GM19035 (cell line): ENCODE results near the gene PLA2G3.
A peak's percentile ranks its signal among the peaks of the same experiment; 100 is the strongest.
"Not testable (repeated sequence)": the region's sequence is repeated elsewhere in the genome, so short reads cannot be mapped to it uniquely, and the experiment has no call there.

Source experiments
- ATAC-seq: cut with Tn5 transposase; IDR thresholded peaks from one replicate; pipeline ENCODE4 v1.9.1; 2021; ENCODE audit not compliant: unreplicated experiment

The PLA2G3 gene

GRCh38 chr22:31139866-31140716 is at the start of gene PLA2G3:
PLA2G3 (minus strand) TSS chr22:31140508; CDS start chr22:31140354, 154 bp downstream.
- ATAC-seq = no peak

DNA sequence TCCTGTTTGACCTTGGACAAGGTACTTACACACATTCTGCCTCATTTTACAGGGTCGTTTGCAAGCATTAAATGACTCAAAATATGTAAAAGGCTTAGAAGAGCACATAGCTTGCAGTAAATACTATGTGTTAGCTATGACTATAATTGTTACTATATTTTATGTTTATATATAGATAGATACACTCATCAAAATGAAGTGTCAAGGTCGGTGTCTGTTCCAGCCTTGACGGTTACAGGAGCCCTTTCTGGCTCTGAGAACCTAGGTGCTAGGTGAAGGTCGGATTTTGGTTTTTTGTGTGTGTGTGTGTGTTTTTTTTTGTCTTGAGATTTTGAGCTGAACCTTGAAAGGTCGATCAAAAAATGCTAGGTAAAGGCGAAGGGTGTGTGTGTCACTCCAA is 47.3 kb upstream of the PLA2G3 start:
- no peak for ATAC-seq

DNA sequence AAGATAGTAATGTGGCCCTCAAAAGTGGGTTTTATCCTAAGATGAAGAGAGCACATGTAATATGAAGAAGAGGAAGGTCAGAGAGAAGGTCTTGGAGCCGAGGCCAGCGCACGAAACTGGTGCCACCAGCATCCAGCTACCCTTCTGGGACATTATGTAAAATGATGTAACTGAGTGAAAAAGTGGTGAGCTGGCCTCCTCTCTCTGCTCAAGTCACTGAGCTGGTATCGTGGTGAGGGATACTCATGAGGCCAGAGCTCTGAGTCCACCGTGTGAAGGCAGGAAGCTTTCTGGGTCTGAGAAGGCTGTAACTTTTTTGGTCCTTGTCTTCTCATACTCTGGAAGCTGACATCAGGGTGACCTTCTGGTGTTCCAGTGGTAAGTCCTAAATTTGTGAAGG is 44.7 kb upstream of the PLA2G3 start:
- ATAC-seq = no peak

- no peak for ATAC-seq
Observed at GRCh38 chr22:31184015-31184414, 43.7 kb upstream of the PLA2G3 start.

DNA sequence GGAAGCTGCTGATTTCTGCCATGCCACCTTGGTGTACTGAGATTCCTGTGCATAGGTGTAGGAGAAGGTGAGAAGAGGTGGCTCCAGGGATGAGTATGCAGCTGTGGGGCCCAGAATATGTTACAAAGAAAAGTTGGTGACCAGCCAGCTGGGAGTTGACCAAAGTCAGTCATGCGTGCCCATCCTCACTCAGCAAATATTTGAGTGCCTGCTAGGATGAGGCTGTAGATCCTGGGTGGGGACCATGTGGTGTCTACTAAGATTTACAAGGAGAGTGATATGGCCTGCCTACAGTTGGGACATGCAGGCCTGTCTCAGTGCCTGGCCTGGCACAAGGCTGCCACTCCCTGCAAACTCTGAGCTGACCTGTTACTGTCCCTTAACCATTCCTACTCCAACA is 39.0 kb upstream of the PLA2G3 start:
- no peak for ATAC-seq

- no peak for ATAC-seq
Observed at GRCh38 chr22:31178859-31179258, 38.6 kb upstream of the PLA2G3 start.

DNA sequence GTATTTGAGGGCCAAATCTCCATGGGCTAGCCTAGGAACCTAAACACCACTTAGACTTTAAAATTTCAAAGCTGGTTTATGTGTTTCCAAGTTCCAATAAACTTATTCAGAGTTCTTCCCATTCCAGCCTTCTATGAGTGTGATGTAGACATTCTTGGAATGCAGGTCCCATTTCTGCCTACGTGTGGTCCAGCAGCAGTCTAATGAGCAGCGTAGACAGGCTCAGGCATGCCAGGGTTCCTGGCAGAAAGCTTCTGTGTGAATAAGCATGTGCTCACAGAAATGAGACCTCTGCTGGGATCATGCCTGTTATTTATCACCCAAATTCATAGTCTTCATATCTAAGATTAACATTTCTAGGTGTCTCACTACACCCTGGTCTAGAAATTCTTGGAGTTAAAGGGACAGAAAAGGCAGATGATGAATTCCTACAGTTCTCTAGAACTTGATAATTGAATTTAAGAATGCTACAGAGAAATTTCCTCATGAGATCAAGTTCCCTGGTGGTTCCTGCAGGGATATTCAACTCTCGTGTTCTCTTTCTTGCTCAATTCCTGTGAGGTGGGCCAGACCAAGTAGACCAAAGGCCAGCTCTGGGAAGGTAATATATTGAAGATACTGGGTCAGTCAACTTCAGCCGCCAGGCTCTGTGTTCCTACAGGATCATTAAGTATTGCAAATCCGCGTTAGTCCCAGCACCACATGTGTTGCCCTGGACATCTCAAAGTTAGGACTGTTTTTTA is 37.3 kb upstream of the PLA2G3 start:
- no peak for ATAC-seq

- ATAC-seq = no peak
Observed at GRCh38 chr22:31176923-31177322, 36.6 kb upstream of the PLA2G3 start.

DNA sequence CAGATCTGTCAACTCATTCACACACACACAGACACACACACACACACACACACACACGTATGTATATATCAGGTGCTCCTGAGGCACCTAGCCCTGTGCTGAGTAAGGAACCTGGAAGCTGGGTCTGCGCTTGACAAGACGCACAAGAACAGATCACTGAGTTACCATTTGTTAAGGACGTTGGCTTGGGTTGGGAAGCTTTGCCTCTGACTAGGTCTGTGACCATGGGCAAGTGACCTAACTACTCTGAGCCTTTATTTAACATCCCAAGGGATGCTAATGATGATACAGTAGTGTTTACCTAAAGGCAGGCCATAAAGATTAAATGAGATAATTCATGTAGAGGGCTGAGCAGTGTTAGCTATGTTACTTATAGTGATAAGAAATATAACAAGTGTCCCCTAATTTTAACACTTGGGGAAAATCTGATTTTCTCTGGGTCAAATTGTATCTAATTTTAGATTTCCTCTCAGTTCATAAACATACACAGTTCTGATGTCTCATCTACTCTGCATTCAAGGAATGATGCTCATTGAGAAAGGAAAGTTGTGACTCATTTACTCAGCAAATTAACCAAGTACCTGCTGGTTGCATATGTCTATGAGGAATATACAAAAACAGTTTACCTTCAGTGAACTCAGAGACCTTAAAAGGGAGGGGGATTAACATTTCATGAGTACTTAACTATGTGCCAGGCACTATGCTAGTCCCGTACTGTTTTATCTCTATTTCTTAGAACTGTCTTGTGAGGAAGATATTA is 33.3 kb upstream of the PLA2G3 start:
- ATAC-seq = no peak

DNA sequence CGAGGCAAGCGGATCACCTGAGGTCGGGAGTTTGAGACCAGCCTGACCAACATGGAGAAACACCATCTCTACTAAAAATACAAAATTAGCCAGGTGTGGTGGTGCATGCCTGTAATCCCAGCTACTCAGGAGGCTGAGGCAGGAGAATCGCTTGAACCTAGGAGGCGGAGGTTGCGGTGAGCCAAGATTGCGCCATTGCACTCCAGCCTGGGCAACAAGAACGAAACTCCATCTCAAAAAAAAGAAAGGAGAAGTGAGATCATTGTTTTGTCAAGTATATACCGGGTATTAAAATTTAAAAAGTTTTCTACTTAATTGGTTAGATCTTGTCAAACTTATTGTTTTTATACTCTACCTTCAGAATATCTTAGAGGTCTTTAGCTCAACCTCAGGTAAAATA is 31.4 kb upstream of the PLA2G3 start:
- not testable (repeated sequence) for ATAC-seq

GRCh38 chr22:31170971-31171370 is 30.7 kb upstream of the PLA2G3 start:
- ATAC-seq = no peak

DNA sequence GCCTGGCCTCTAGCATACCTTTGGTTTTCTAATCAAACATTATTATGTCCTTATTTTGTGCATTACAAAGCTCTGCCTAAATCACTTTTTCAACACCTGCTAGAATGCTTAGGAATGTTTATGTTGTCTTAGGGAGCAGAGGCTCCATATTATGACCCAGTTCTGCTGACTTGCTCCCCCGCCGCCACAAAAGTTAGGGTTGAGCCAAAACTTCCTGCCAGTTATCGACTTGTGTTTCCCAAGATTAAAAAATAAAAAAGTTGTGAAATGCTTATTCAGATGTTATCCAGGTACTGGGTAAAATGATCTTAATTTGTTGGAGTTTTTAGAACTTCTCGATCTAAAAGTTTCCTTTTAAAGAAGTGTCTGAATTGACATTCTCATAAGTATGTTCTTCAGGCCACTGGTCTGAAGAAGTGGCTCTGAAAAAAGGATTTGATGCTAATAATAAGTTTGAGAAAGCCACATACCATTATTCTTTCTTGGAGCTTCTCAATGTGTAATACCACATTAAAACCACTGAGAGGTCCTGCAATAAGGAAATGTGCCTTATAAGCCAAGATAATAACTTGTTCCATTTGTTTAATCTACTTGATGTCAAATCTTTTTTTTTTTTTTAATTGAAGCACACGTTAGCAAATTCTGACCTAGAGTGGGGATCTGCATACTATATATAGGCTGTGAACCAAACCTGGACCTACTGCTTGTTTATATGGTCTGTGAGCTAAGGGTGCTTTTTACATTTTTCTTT is 21.9 kb upstream of the PLA2G3 start:
- no peak for ATAC-seq

DNA sequence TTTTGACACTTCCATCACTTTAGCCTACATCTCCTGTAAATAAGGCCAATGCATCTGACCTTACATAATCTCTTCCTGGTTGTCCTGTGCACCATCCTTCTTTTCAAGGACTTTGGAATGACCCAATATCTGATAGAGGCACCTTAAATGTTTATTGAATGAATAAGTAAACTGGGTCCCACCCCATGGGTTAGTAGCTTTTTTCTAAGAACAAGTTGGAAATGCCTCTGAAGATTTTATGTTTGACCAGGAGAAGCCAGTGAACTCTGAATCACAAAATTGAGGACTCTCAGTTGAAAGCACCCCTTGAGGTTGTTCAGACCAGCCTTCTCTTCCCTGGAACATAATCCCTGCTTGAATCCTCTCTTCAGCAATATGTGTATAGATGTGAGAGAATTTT is 21.1 kb upstream of the PLA2G3 start:
- ATAC-seq = no peak

GRCh38 chr22:31160328-31160978 is 20.1 kb upstream of the PLA2G3 start:
- peak; percentile 27 for ATAC-seq

DNA sequence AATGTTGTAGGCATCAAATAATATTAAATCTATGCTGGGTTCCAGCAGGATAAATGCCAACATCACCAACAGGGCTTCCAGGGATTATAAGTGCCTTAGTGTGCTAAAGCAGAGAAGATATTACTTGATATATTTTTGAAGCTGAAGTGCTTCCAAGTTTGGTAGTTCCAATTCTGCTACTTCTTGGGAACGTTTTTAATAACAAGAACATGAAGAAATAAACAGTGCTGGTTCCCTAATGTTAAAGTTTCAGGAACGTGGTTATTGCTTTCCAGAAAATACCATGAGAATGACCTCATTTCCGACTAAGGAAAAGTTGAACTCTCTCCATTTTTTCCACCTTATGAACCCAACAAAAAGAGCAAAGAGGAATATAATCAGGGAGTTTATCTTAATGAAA is 15.1 kb upstream of the PLA2G3 start:
- no peak for ATAC-seq

- no peak for ATAC-seq
Observed at GRCh38 chr22:31154975-31155374, 14.7 kb upstream of the PLA2G3 start.

DNA sequence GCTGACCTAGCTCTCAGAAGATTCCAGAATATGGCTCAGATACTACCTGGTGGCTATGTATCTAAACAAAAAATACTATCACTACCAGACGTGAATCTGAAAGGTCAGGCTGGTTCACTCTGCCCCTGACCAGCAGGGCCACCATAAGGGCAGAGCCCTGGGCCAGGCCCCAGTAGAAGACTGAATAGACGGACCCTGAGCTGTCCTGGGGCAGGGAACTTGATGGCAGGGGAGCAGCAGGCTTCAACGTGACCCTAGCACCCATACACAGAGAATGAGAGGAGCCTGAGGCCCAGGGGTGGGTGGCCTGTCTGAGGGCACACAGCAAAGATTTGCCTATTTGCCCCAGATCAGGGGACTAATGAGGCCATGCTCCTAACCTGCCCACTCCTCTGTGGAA is 13.0 kb upstream of the PLA2G3 start:
- no peak for ATAC-seq

- ATAC-seq = no peak
Observed at GRCh38 chr22:31151872-31152271, 11.6 kb upstream of the PLA2G3 start.

GRCh38 chr22:31150615-31151014 is 10.3 kb upstream of the PLA2G3 start:
- no peak for ATAC-seq

DNA sequence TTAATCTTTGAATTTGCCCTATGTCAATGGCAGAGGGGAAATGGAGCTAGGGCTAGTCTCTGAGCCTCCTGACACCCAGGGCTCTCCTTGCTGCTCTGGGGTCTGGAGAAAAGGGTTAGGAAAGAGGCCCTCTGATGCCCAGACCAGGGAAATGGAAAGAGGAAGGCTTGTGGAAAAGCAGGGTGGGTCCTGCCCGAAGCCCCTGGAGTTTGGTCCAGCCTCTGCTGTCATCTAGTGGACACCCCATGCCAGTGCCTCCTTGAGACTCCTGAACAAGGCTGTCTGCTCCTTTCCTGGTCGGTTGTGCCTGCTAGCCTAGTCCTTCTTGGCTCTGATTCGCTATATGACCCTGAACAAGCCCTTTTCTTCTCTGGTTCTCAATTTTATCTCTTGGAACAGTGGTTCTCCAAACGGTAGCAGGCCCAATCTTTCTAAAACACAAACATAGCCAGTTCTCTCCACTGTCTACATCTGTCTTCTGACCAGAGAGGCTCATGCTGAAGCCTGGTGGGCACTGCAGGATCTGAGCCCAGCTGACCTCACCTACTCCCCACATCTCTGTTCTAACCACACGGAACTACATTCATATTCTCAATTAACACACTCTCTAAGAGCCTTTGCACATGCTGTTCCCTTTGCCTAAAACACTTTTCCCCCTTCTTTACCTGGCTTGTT is 8.8 kb upstream of the PLA2G3 start:
- ATAC-seq = no peak
